ENCODE results near the gene ATP4B.

GRCh38 chr13:113663934-113664333 is 5.9 kb upstream of the ATP4B start:
- TF ChIP-seq CTCF (IDR thresholded peaks at IDR 0.05) = no peak
- TF ChIP-seq EZH2 (IDR thresholded peaks at IDR 0.05) = no peak
